ENCODE data around the gene ARRB2. TPM values are rescaled to one million over a fixed set of nuclear protein-coding genes. Genes with fewer than 3 reads are reported as not detected.

The ARRB2 gene
- polyA plus RNA-seq, 1 of the 3 experiments (the other 2 are of a cell fraction): 24.6 TPM

DNA sequence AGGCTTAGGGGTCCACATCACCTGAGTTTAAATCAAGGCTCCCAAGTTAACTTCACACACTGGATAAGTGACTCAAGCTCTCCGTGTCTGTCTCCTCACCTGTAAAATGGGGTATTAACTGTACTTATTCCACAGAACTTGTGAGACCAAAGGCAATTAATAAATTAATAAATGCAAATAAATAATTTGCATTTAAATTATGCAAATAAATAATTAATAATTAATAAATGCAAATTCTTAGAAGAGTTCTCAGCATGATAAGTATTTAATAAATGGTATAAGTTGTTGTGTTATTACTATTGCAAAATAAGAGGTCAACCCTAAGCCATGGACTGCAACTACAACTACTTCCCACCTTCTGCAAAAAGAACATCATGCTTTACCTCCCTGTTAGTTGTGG is 43.0 kb downstream of the ARRB2 start:
- Histone ChIP-seq H4K20me1 (ENCODE audit: insufficient read depth) (no peaks in the 10 kb centered on the region), H2AFZ (ENCODE audit: low read depth) (no peak overlapping the region), H3K27ac (ENCODE audit: low read depth in 2 of 2, low read length in 1 of 2) (no peak overlapping the region), H3K36me3 (replicated peaks in 1 of 2; ENCODE audit: control insufficient read depth in 1 of 2, insufficient read depth in 2 of 2, low read length in 1 of 2) (no peaks in the 10 kb centered on the region), H3K9ac (no peak overlapping the region), H3K9me3 (no peaks in the 10 kb centered on the region), H3F3A (replicated peaks; ENCODE audit: insufficient read depth) (no peaks in the 10 kb centered on the region), H3K9me2 (no peaks in the 10 kb centered on the region), H3K4me2 (no peak overlapping the region), H3K27me3 (ENCODE audit: insufficient read depth) (peaks cover 82% of the 10 kb centered on the region), H3K4me3 (ENCODE audit: low read depth in 2 of 2, low read length in 1 of 2) (no peak overlapping the region), H3K79me2 (ENCODE audit: insufficient read depth) (no peaks in the 10 kb centered on the region), H3K4me1 (ENCODE audit: control insufficient read depth in 1 of 2, insufficient read depth in 2 of 2, low read depth in 1 of 2, low read length in 1 of 2) (no peaks in the 10 kb centered on the region)
- CTCF ChIA-PET: interaction anchor here (0.7 to 1.0 kb wide), 2 partner anchors 11 to 136 kb away, joined by 3 to 5 read pairs; no protein-coding TSS in a partner anchor
- WGBS (ENCODE audit: low lambda C conversion rate): 18% methylated on average over 1 of the region's 1 CpG
- DNase-seq: no peak
- TF ChIP-seq, protein P1, sequence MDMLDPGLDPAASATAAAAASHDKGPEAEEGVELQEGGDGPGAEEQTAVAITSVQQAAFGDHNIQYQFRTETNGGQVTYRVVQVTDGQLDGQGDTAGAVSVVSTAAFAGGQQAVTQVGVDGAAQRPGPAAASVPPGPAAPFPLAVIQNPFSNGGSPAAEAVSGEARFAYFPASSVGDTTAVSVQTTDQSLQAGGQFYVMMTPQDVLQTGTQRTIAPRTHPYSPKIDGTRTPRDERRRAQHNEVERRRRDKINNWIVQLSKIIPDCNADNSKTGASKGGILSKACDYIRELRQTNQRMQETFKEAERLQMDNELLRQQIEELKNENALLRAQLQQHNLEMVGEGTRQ (IDR thresholded peaks at IDR 0.05; ENCODE audit: borderline replicate concordance, low read depth, low read length): no peak
- TF ChIP-seq RCOR1 (IDR thresholded peaks at IDR 0.05; ENCODE audit: low read length) (no peak), GABPA (IDR thresholded peaks at IDR 0.05; ENCODE audit: low read depth) (no peak), POLR2AphosphoS5 (IDR thresholded peaks at IDR 0.05; ENCODE audit: low read depth, low read length) (no peak)
- POLR2A ChIA-PET: no interaction called here

DNA sequence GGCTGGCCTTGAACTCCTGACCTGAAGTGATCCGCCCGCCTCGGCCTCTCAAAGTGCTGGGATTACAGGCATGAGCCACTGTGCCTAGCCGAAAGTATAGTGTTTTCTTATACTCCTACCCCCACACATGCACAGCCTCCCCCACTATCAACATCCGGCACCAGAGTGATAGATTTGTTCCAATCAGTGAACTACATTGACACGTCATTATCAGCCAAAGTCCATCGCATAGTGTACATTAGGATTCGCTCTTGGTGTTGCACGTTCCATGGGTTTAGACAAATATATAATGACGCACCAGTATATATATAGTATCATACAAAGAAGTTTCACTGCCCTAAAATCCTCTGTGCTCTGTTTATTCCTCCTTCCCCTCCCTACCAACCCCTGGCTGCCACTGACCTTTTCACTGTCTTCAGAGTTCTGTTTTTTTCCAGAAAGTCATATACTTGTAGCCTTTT is 49.4 kb downstream of the ARRB2 start:
- Histone ChIP-seq H3K9me2 (no peaks in the 10 kb centered on the region), H3K4me1 (ENCODE audit: control insufficient read depth in 1 of 2, insufficient read depth in 2 of 2, low read depth in 1 of 2, low read length in 1 of 2) (no peaks in the 10 kb centered on the region), H3K9me3 (no peaks in the 10 kb centered on the region), H4K20me1 (ENCODE audit: insufficient read depth) (no peaks in the 10 kb centered on the region), H3K36me3 (replicated peaks in 1 of 2; ENCODE audit: control insufficient read depth in 1 of 2, insufficient read depth in 2 of 2, low read length in 1 of 2) (no peaks in the 10 kb centered on the region), H3K4me3 (ENCODE audit: low read depth in 2 of 2, low read length in 1 of 2) (no peak overlapping the region), H3K27ac (ENCODE audit: low read depth in 2 of 2, low read length in 1 of 2) (no peak overlapping the region), H3K4me2 (no peak overlapping the region), H3K9ac (no peak overlapping the region), H3F3A (replicated peaks; ENCODE audit: insufficient read depth) (no peaks in the 10 kb centered on the region), H2AFZ (ENCODE audit: low read depth) (no peak overlapping the region), H3K79me2 (ENCODE audit: insufficient read depth) (no peaks in the 10 kb centered on the region), H3K27me3 (ENCODE audit: insufficient read depth) (peaks cover 52% of the 10 kb centered on the region)
- ChIA-PET POLR2A (no interaction called here), CTCF (no interaction called here)
- DNase-seq: no peak
- TF ChIP-seq RCOR1 (IDR thresholded peaks at IDR 0.05; ENCODE audit: low read length): no peak
- TF ChIP-seq, protein P2, sequence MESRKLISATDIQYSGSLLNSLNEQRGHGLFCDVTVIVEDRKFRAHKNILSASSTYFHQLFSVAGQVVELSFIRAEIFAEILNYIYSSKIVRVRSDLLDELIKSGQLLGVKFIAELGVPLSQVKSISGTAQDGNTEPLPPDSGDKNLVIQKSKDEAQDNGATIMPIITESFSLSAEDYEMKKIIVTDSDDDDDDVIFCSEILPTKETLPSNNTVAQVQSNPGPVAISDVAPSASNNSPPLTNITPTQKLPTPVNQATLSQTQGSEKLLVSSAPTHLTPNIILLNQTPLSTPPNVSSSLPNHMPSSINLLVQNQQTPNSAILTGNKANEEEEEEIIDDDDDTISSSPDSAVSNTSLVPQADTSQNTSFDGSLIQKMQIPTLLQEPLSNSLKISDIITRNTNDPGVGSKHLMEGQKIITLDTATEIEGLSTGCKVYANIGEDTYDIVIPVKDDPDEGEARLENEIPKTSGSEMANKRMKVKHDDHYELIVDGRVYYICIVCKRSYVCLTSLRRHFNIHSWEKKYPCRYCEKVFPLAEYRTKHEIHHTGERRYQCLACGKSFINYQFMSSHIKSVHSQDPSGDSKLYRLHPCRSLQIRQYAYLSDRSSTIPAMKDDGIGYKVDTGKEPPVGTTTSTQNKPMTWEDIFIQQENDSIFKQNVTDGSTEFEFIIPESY (IDR thresholded peaks at IDR 0.05; ENCODE audit: borderline replicate concordance, low read depth): no peak
- TF ChIP-seq RFX5 (IDR thresholded peaks at IDR 0.05; ENCODE audit: low read length): no peak
- TF ChIP-seq JUND (IDR thresholded peaks at IDR 0.05): no peak
- no peak for TF ChIP-seq TAF1 (IDR thresholded peaks at IDR 0.05; ENCODE audit: borderline replicate concordance, low read depth, low read length)
- no peak for TF ChIP-seq RAD21 (IDR thresholded peaks at IDR 0.05; ENCODE audit: low read length)
- TF ChIP-seq, protein P3, sequence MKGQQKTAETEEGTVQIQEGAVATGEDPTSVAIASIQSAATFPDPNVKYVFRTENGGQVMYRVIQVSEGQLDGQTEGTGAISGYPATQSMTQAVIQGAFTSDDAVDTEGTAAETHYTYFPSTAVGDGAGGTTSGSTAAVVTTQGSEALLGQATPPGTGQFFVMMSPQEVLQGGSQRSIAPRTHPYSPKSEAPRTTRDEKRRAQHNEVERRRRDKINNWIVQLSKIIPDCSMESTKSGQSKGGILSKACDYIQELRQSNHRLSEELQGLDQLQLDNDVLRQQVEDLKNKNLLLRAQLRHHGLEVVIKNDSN (IDR thresholded peaks at IDR 0.05; ENCODE audit: borderline replicate concordance, low read depth): no peak
- 41% methylated on average over 10 of the region's 10 CpGs for WGBS (ENCODE audit: low lambda C conversion rate)

All from SK-N-SH (cell line).